HEK293 (cell line): ENCODE data around the gene SPECC1.

ENCODE experiments used
- CTCF ChIA-PET: fragments of 350-600 bp; formaldehyde crosslinking; extraction: SDS; loops from one replicate; lab custom pipeline; 2021; ENCODE audit warnings: antibody characterized with exemption; lab: Yijun Ruan, JAX
- POLR2A ChIA-PET: fragments of 300-600 bp; formaldehyde crosslinking; extraction: SDS; loops from one replicate; lab custom pipeline; 2020; ENCODE audit warnings: antibody characterized with exemption, inconsistent platforms; lab: Yijun Ruan, JAX
- H3K27ac ChIP-seq: fragments of 200-500 bp; sonication (Bioruptor generic); 2 replicates; pipeline ENCODE4 v1.5.1; 2014; ENCODE audit warnings: low read depth, low read length, control low read depth, inconsistent platforms; ENCODE audit errors: extremely low read depth
- H3K36me3 ChIP-seq, 2 experiments: fragments of 200-500 bp in 1 of 2; sonication (Bioruptor generic) in 1 of 2; 1 replicate in 1 of 2; 2 replicates in 1 of 2; pipeline ENCODE4 v1.5.1; 2014 to 2017; ENCODE audit warnings: inconsistent platforms in 2 of 2, low read length in 2 of 2; ENCODE audit not compliant: control insufficient read depth in 2 of 2, insufficient read depth in 1 of 2
- H3K4me1 ChIP-seq: fragments of 200-500 bp; sonication (Bioruptor generic); 2 replicates; pipeline ENCODE4 v1.5.1; 2014; ENCODE audit warnings: mild to moderate bottlenecking, low read length, inconsistent platforms; ENCODE audit not compliant: control insufficient read depth, insufficient read depth
- H3K4me3 ChIP-seq: 2 replicates; pipeline ENCODE4 v1.5.1; 2011; ENCODE audit warnings: low read depth, mild to moderate bottlenecking, control low read depth, low read length, moderate library complexity
- H3K9me3 ChIP-seq: fragments of 200-500 bp; sonication (Bioruptor generic); 2 replicates; pipeline ENCODE4 v1.5.1; 2014; ENCODE audit warnings: low read depth, low read length, inconsistent platforms; ENCODE audit not compliant: control insufficient read depth, insufficient read depth
- CTCF ChIP-seq: fragments of 450-650 bp; formaldehyde crosslinking; IDR thresholded peaks from 2 replicates; pipeline ENCODE4 v1.5.1; 2016; ENCODE audit warnings: missing biosample characterization, missing genetic modification characterization
- GLIS2 ChIP-seq: fragments of 450-650 bp; formaldehyde crosslinking; IDR thresholded peaks from 2 replicates; pipeline ENCODE4 v1.5.1; 2016; ENCODE audit warnings: missing biosample characterization, missing genetic modification characterization
- KLF8 ChIP-seq: fragments of 450-650 bp; formaldehyde crosslinking; IDR thresholded peaks from 2 replicates; pipeline ENCODE4 v1.5.1; 2016; ENCODE audit warnings: missing biosample characterization, missing genetic modification characterization
- PRDM6 ChIP-seq: fragments of 450-650 bp; formaldehyde crosslinking; IDR thresholded peaks from 2 replicates; pipeline ENCODE4 v1.5.1; 2017; ENCODE audit warnings: missing biosample characterization, missing genetic modification characterization
- TRIM28 ChIP-seq: IDR thresholded peaks from 2 replicates; pipeline ENCODE4 v1.6.1; 2011; ENCODE audit warnings: low read length, control low read depth, borderline replicate concordance
- ZBTB17 ChIP-seq: fragments of 450-650 bp; formaldehyde crosslinking; IDR thresholded peaks from 2 replicates; pipeline ENCODE4 v1.5.1; 2016; ENCODE audit warnings: missing biosample characterization, missing genetic modification characterization
- ZEB2 ChIP-seq: fragments of 450-650 bp; formaldehyde crosslinking; IDR thresholded peaks from 2 replicates; pipeline ENCODE4 v1.5.1; 2016; ENCODE audit warnings: missing biosample characterization, missing genetic modification characterization
- ZFP37 ChIP-seq: fragments of 450-650 bp; formaldehyde crosslinking; IDR thresholded peaks from 2 replicates; pipeline ENCODE4 v1.5.1; 2016; ENCODE audit warnings: missing biosample characterization, missing genetic modification characterization
- ZIC2 ChIP-seq: fragments of 450-650 bp; formaldehyde crosslinking; IDR thresholded peaks from 2 replicates; pipeline ENCODE4 v1.5.1; 2016; ENCODE audit warnings: missing biosample characterization, missing genetic modification characterization
- ZNF121 ChIP-seq: fragments of 450-650 bp; formaldehyde crosslinking; IDR thresholded peaks from 2 replicates; pipeline ENCODE4 v1.5.1; 2016; ENCODE audit warnings: missing biosample characterization, missing genetic modification characterization
- ZNF132 ChIP-seq: fragments of 450-650 bp; formaldehyde crosslinking; IDR thresholded peaks from 2 replicates; pipeline ENCODE4 v1.5.1; 2017; ENCODE audit warnings: missing biosample characterization, missing genetic modification characterization, borderline replicate concordance
- ZNF140 ChIP-seq: fragments of 450-650 bp; formaldehyde crosslinking; IDR thresholded peaks from 2 replicates; pipeline ENCODE4 v1.5.1; 2016; ENCODE audit warnings: missing biosample characterization, missing genetic modification characterization
- ZNF169 ChIP-seq: fragments of 450-650 bp; formaldehyde crosslinking; IDR thresholded peaks from 2 replicates; pipeline ENCODE4 v1.5.1; 2016; ENCODE audit warnings: missing biosample characterization, missing genetic modification characterization
- ZNF18 ChIP-seq: fragments of 450-650 bp; formaldehyde crosslinking; IDR thresholded peaks from 2 replicates; pipeline ENCODE4 v1.5.1; 2016; ENCODE audit warnings: missing biosample characterization, missing genetic modification characterization
- ZNF19 ChIP-seq: fragments of 450-650 bp; formaldehyde crosslinking; IDR thresholded peaks from 2 replicates; pipeline ENCODE4; 2016; ENCODE audit warnings: missing biosample characterization, missing genetic modification characterization, low read depth
- ZNF266 ChIP-seq: fragments of 450-650 bp; formaldehyde crosslinking; IDR thresholded peaks from 2 replicates; pipeline ENCODE4 v1.5.1; 2016; ENCODE audit warnings: missing biosample characterization, missing genetic modification characterization, low read depth
- ZNF311 ChIP-seq: fragments of 450-650 bp; formaldehyde crosslinking; IDR thresholded peaks from 2 replicates; pipeline ENCODE4 v1.5.1; 2017; ENCODE audit warnings: missing biosample characterization, missing genetic modification characterization, borderline replicate concordance
- ZNF449 ChIP-seq: fragments of 450-650 bp; formaldehyde crosslinking; IDR thresholded peaks from 2 replicates; pipeline ENCODE4 v1.5.1; 2017; ENCODE audit warnings: missing biosample characterization, mild to moderate bottlenecking, missing genetic modification characterization, moderate library complexity
- ZNF580 ChIP-seq: fragments of 450-650 bp; formaldehyde crosslinking; IDR thresholded peaks from 2 replicates; pipeline ENCODE4 v1.5.1; 2016; ENCODE audit warnings: missing biosample characterization, missing genetic modification characterization
- ZNF626 ChIP-seq: fragments of 450-650 bp; sonication (Bioruptor Pico); formaldehyde crosslinking; IDR thresholded peaks from 2 replicates; pipeline ENCODE4 v1.5.1; 2018; ENCODE audit warnings: missing biosample characterization, missing genetic modification characterization, inconsistent platforms
- ZNF629 ChIP-seq: fragments of 450-650 bp; formaldehyde crosslinking; IDR thresholded peaks from 2 replicates; pipeline ENCODE4 v1.5.1; 2017; ENCODE audit warnings: missing biosample characterization, missing genetic modification characterization
- ZNF654 ChIP-seq: fragments of 450-650 bp; formaldehyde crosslinking; IDR thresholded peaks from 2 replicates; pipeline ENCODE4 v1.5.1; 2016; ENCODE audit warnings: low read depth, missing biosample characterization, missing genetic modification characterization
- ZNF830 ChIP-seq: fragments of 450-650 bp; IDR thresholded peaks from 2 replicates; pipeline ENCODE4 v1.5.0; 2018; ENCODE audit warnings: missing biosample characterization, missing genetic modification characterization, low read depth, mild to moderate bottlenecking, moderate library complexity
- TF ChIP-seq, protein P1 (sequence below): fragments of 450-650 bp; formaldehyde crosslinking; optimal IDR thresholded peaks from 2 replicates; pipeline ENCODE3; 2016; ENCODE audit warnings: missing biosample characterization, mild to moderate bottlenecking, missing genetic modification characterization

Gene SPECC1

GRCh38 chr17:20094777-20095176, 85.6 kb downstream of the SPECC1 start:
- Histone ChIP-seq H3K4me1 (peaks cover 31% of the 10 kb centered on the region), H3K9me3 (no peaks in the 10 kb centered on the region)
- POLR2A ChIA-PET = interaction anchor here (1.0 kb wide), 1 partner anchor 85 kb away, joined by 5 read pairs; no protein-coding TSS in a partner anchor
- TF ChIP-seq ZNF580 (tag by site-specific recombination) = no peak
- no peak for TF ChIP-seq ZNF169 (tag by site-specific recombination)
- TF ChIP-seq ZNF626 (tag by site-specific recombination) = no peak
- 0 out of 2 replicates have a peak, but pooled peaks have one; percentile 13 for TF ChIP-seq ZNF629 (tag by site-specific recombination)
- peak; percentile 81 for TF ChIP-seq ZNF121 (tag by site-specific recombination)
- TF ChIP-seq ZNF266 = no peak
- TF ChIP-seq PRDM6 = peak; percentile 10; the same call in 1 of the 2 replicates
- no peak for TF ChIP-seq ZNF132 (tag by site-specific recombination)
- TF ChIP-seq, all 188 proteins: peak for 3
- CTCF ChIA-PET = interaction anchor here (0.8 to 2.0 kb wide), 6 partner anchors 11 to 93 kb away, joined by 3 to 16 read pairs (median 5); partner anchors contain the start of gene SPECC1
- Histone ChIP-seq H3K36me3 (no peaks in the 10 kb centered on the region), H3K4me3 (no peak overlapping the region), H3K27ac (no peak overlapping the region)

GRCh38 chr17:20095336-20096080, 86.3 kb downstream of the SPECC1 start:
- Histone ChIP-seq H3K4me3 (no peak overlapping the region), H3K36me3 (no peaks in the 10 kb centered on the region; a peak in 1 of 3 replicates), H3K4me1 (peaks cover 31% of the 10 kb centered on the region), H3K27ac (no peak overlapping the region), H3K9me3 (no peaks in the 10 kb centered on the region)
- ChIA-PET CTCF (interaction anchor here (0.6 to 2.0 kb wide), 8 partner anchors 11 to 102 kb away, joined by 3 to 16 read pairs (median 6); partner anchors contain the start of gene SPECC1), POLR2A (interaction anchor here (0.6 to 1.0 kb wide), 2 partner anchors 85 to 103 kb away, joined by 5 to 6 read pairs; no protein-coding TSS in a partner anchor)
- TF ChIP-seq ZNF311 (tag by site-specific recombination) = no peak
- TF ChIP-seq ZNF449 (tag by site-specific recombination) = no peak
- TF ChIP-seq CTCF (tag by site-specific recombination) = peak; percentile 80
- no peak for TF ChIP-seq ZNF654
- TF ChIP-seq, protein P1, sequence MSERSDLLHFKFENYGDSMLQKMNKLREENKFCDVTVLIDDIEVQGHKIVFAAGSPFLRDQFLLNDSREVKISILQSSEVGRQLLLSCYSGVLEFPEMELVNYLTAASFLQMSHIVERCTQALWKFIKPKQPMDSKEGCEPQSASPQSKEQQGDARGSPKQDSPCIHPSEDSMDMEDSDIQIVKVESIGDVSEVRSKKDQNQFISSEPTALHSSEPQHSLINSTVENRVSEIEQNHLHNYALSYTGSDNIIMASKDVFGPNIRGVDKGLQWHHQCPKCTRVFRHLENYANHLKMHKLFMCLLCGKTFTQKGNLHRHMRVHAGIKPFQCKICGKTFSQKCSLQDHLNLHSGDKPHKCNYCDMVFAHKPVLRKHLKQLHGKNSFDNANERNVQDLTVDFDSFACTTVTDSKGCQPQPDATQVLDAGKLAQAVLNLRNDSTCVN (tag by site-specific recombination) = peak; percentile 6
- peak; percentile 45 for TF ChIP-seq ZBTB17 (tag by site-specific recombination)
- no peak for TF ChIP-seq ZNF830 (tag by site-specific recombination)
- no peak for TF ChIP-seq ZNF140 (tag by site-specific recombination)
- no peak for TF ChIP-seq ZNF132 (tag by site-specific recombination)
- TF ChIP-seq KLF8 (tag by site-specific recombination) = no peak
- peak; percentile 30; the same call in 1 of the 2 replicates for TF ChIP-seq ZIC2 (tag by site-specific recombination)
- no peak for TF ChIP-seq ZNF626 (tag by site-specific recombination)
- no peak for TF ChIP-seq ZFP37 (tag by site-specific recombination)
- no peak for TF ChIP-seq ZNF18 (tag by site-specific recombination)
- TF ChIP-seq ZEB2 = no peak
- no peak for TF ChIP-seq ZNF19 (tag by site-specific recombination)
- no peak for TF ChIP-seq TRIM28
- no peak for TF ChIP-seq GLIS2
